ENCODE results near the gene STK17A. TPM values are rescaled to one million over a fixed set of nuclear protein-coding genes. Genes with fewer than 3 reads are reported as not detected.

Gene STK17A
- total RNA-seq, 1 experiment from 2014 or later, result 75.4 TPM

DNA sequence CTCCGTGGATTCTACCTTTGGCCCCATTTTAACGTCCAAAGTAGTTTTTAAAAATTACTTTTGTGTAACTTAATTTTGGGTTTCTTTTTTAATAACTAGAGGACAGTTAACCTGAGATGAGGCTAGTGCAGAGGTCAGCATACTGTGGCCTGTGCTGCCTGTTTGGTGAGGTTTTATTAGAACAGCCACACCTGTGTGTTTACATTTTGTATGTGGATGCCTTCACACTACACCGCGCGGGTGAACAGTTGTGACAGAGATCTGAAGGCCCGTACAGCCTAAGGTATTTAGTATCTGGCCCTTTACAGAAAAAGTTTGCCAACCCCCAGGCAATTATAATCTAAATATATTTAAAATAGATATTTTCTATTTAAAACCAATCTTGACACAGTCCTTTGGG lies 46.9 kb downstream of the STK17A start:
- Histone ChIP-seq H4K20me1 (ENCODE audit: low read length) (0 out of 2 replicates have a peak, but pooled peaks cover 5% of the 10 kb centered on the region), H3F3A (ENCODE audit: low read length, unreplicated experiment) (peaks cover 5% of the 10 kb centered on the region), H3K79me2 (ENCODE audit: low read length) (peaks cover 61% of the 10 kb centered on the region), H3K27me3 (ENCODE audit: low read length) (no peaks in the 10 kb centered on the region), H3K9me2 (replicated peaks; ENCODE audit: low read length) (no peaks in the 10 kb centered on the region), H3K36me3 (ENCODE audit: low read depth, low read length) (peaks cover 84% of the 10 kb centered on the region), H3K27ac (ENCODE audit: low read length) (no peak overlapping the region), H3K4me3 (ENCODE audit: low read length) (no peak overlapping the region), H3K4me2 (ENCODE audit: low read length) (no peak overlapping the region), H3K4me1 (ENCODE audit: insufficient read depth, low read length) (peaks cover 16% of the 10 kb centered on the region; the same call in 1 of the 2 replicates), H2AFZ (ENCODE audit: low read length) (no peak overlapping the region), H3K9ac (ENCODE audit: low read length) (no peak overlapping the region), H3K9me3 (ENCODE audit: low read length) (no peaks in the 10 kb centered on the region)
- CTCF ChIA-PET, result interaction anchor here (1.5 kb wide), 1 partner anchor 47 kb away, joined by 4 read pairs; the partner anchor contains the start of gene STK17A
- POLR2A ChIA-PET (ENCODE audit: unreplicated experiment), result no interaction called here
- intact Hi-C loops (cut with micrococcal nuclease), result no loop called here
- DNase-seq (no peak), ATAC-seq (no peak)
- BruUV-seq (replicated peaks), result no TSS peak
- TF ChIP-seq EZH2phosphoT487 (IDR thresholded peaks at IDR 0.05; ENCODE audit: borderline replicate concordance, low read length) (no peak), EZH2 (IDR thresholded peaks at IDR 0.05; ENCODE audit: low read length, unreplicated experiment) (no peak)
- TF ChIP-seq, protein P1, sequence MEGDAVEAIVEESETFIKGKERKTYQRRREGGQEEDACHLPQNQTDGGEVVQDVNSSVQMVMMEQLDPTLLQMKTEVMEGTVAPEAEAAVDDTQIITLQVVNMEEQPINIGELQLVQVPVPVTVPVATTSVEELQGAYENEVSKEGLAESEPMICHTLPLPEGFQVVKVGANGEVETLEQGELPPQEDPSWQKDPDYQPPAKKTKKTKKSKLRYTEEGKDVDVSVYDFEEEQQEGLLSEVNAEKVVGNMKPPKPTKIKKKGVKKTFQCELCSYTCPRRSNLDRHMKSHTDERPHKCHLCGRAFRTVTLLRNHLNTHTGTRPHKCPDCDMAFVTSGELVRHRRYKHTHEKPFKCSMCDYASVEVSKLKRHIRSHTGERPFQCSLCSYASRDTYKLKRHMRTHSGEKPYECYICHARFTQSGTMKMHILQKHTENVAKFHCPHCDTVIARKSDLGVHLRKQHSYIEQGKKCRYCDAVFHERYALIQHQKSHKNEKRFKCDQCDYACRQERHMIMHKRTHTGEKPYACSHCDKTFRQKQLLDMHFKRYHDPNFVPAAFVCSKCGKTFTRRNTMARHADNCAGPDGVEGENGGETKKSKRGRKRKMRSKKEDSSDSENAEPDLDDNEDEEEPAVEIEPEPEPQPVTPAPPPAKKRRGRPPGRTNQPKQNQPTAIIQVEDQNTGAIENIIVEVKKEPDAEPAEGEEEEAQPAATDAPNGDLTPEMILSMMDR (conservative IDR thresholded peaks at IDR 0.05; ENCODE audit: low read depth, low read length), result no peak

DNA sequence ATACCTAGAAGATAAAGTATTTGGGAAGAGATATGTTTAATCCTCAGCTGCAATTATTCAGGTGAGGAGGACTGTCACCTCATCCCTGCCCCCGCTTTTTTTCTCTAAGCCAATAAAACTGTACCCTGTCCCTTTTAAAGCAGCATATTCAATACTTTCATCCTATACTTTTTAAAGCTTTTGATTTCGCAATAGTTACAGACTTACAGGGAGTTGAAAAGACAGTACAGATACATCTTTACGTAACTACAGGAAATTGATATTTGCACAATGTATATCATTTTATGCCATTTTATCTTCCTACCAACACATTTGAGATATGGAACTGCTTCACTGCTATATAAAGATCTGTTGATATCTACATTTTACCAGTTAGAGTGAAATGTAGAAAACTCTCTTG lies 47.6 kb downstream of the STK17A start:
- H3K9me2 ChIP-seq (replicated peaks; ENCODE audit: low read length), result no peaks in the 10 kb centered on the region
- DNase-seq (no peak), ATAC-seq (no peak)
- H3K9me3 ChIP-seq (ENCODE audit: low read length), result no peaks in the 10 kb centered on the region
- H3K27ac ChIP-seq (ENCODE audit: low read length), result no peak overlapping the region
- no peak overlapping the region for H2AFZ ChIP-seq (ENCODE audit: low read length)
- no peak overlapping the region for H3K9ac ChIP-seq (ENCODE audit: low read length)
- H3K27me3 ChIP-seq (ENCODE audit: low read length), result no peaks in the 10 kb centered on the region
- H3K4me2 ChIP-seq (ENCODE audit: low read length), result no peak overlapping the region
- peaks cover 11% of the 10 kb centered on the region; the same call in 1 of the 2 replicates for H3K4me1 ChIP-seq (ENCODE audit: insufficient read depth, low read length)
- TF ChIP-seq EZH2phosphoT487 (IDR thresholded peaks at IDR 0.05; ENCODE audit: borderline replicate concordance, low read length) (no peak), EZH2 (IDR thresholded peaks at IDR 0.05; ENCODE audit: low read length, unreplicated experiment) (no peak)
- TF ChIP-seq, protein P1 (conservative IDR thresholded peaks at IDR 0.05; ENCODE audit: low read depth, low read length), result no peak
- ChIA-PET CTCF (interaction anchor here (1.5 kb wide), 1 partner anchor 48 kb away, joined by 4 read pairs; the partner anchor contains the start of gene STK17A), POLR2A (ENCODE audit: unreplicated experiment) (no interaction called here)
- H3K79me2 ChIP-seq (ENCODE audit: low read length), result peaks cover 55% of the 10 kb centered on the region
- peaks cover 82% of the 10 kb centered on the region for H3K36me3 ChIP-seq (ENCODE audit: low read depth, low read length)
- 0 out of 2 replicates have a peak, but pooled peaks cover 4% of the 10 kb centered on the region for H4K20me1 ChIP-seq (ENCODE audit: low read length)
- H3F3A ChIP-seq (ENCODE audit: low read length, unreplicated experiment), result peaks cover 5% of the 10 kb centered on the region
- intact Hi-C loops (cut with micrococcal nuclease), result no loop called here
- BruUV-seq (replicated peaks), result no TSS peak
- H3K4me3 ChIP-seq (ENCODE audit: low read length), result no peak overlapping the region

DNA sequence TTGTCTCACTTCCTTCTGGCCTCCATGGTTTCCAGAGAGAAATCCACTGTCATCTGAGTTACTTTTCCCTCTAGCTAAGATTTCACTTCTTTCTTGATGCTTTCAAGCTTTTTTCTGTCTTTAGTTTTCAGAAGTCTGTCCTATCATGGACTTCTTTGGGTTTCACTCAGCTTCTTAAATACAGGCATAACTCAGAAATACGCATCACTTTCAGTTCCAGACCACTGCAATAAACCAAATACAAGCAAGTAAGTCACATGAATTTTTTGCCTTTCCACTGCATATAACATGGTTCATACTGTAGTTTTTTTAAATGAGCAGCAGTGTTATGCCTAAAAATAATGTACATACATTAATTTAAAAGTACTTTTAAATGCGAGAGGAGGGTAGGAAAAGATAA lies 48.7 kb downstream of the STK17A start:
- ChIA-PET POLR2A (ENCODE audit: unreplicated experiment) (no interaction called here), CTCF (no interaction called here)
- no peak overlapping the region for H3K27ac ChIP-seq (ENCODE audit: low read length)
- ATAC-seq (no peak), DNase-seq (no peak)
- H2AFZ ChIP-seq (ENCODE audit: low read length), result no peak overlapping the region
- H3K9ac ChIP-seq (ENCODE audit: low read length), result no peak overlapping the region
- peaks cover 82% of the 10 kb centered on the region for H3K36me3 ChIP-seq (ENCODE audit: low read depth, low read length)
- no peaks in the 10 kb centered on the region for H3K27me3 ChIP-seq (ENCODE audit: low read length)
- 0 out of 2 replicates have a peak, but pooled peaks cover under 1% of the 10 kb centered on the region for H3K4me1 ChIP-seq (ENCODE audit: insufficient read depth, low read length)
- H3F3A ChIP-seq (ENCODE audit: low read length, unreplicated experiment), result peaks cover 5% of the 10 kb centered on the region
- intact Hi-C loops (cut with micrococcal nuclease), result no loop called here
- H3K9me3 ChIP-seq (ENCODE audit: low read length), result no peaks in the 10 kb centered on the region
- H4K20me1 ChIP-seq (ENCODE audit: low read length), result no peaks in the 10 kb centered on the region
- BruUV-seq (replicated peaks), result no TSS peak
- H3K4me3 ChIP-seq (ENCODE audit: low read length), result no peak overlapping the region
- TF ChIP-seq, protein P1 (conservative IDR thresholded peaks at IDR 0.05; ENCODE audit: low read depth, low read length), result no peak
- TF ChIP-seq EZH2phosphoT487 (IDR thresholded peaks at IDR 0.05; ENCODE audit: borderline replicate concordance, low read length) (no peak), EZH2 (IDR thresholded peaks at IDR 0.05; ENCODE audit: low read length, unreplicated experiment) (no peak)
- no peak overlapping the region for H3K4me2 ChIP-seq (ENCODE audit: low read length)
- H3K79me2 ChIP-seq (ENCODE audit: low read length), result peaks cover 44% of the 10 kb centered on the region
- H3K9me2 ChIP-seq (replicated peaks; ENCODE audit: low read length), result no peaks in the 10 kb centered on the region

Measured in PC-3 (cell line).